Stimulated activated CD4-positive, alpha-beta T cell treated with anti-CD3 and anti-CD28 coated beads, Interleukin-2, amount 100 ng/mL, for 48 hours (primary cell): ENCODE measurements around the gene FAM114A1.
"Not testable (repeated sequence)": the region's sequence is repeated elsewhere in the genome, so short reads cannot be mapped to it uniquely, and the experiment has no call there.

Source experiments
- DNase-seq, 2 donors: peaks; one replicate each; pipeline ENCODE4 v3.0.0-alpha.2; 2020

The FAM114A1 gene

GRCh38 chr4:38905652-38906385 lies 38.2 kb downstream of the FAM114A1 start:
- no peak for DNase-seq

GRCh38 chr4:38907696-38908270 lies 40.2 kb downstream of the FAM114A1 start:
- no peak for DNase-seq

- no peak for DNase-seq
Measured at GRCh38 chr4:38909015-38909414, 41.4 kb downstream of the FAM114A1 start.

GRCh38 chr4:38911257-38911656 lies 43.7 kb downstream of the FAM114A1 start:
- DNase-seq, result no peak

- no peak for DNase-seq
Measured at GRCh38 chr4:38914854-38915253, 47.2 kb downstream of the FAM114A1 start.

GRCh38 chr4:38916267-38916666 lies 48.7 kb downstream of the FAM114A1 start:
- not testable (repeated sequence) for DNase-seq

GRCh38 chr4:38917481-38918025 lies 49.9 kb downstream of the FAM114A1 start:
- DNase-seq, result no peak

GRCh38 chr4:38919494-38919893 lies 51.9 kb downstream of the FAM114A1 start:
- no peak for DNase-seq

GRCh38 chr4:38920186-38920585 lies 52.6 kb downstream of the FAM114A1 start:
- no peak for DNase-seq

- no peak for DNase-seq
Measured at GRCh38 chr4:38920677-38921076, 53.1 kb downstream of the FAM114A1 start.

GRCh38 chr4:38921151-38921550 lies 53.5 kb downstream of the FAM114A1 start:
- no peak for DNase-seq

GRCh38 chr4:38923746-38924145 lies 56.1 kb downstream of the FAM114A1 start:
- no peak for DNase-seq

GRCh38 chr4:38924353-38924752 lies 56.7 kb downstream of the FAM114A1 start:
- no peak for DNase-seq

- no peak for DNase-seq
Measured at GRCh38 chr4:38925492-38926413, 58.1 kb downstream of the FAM114A1 start.

GRCh38 chr4:38926896-38927295 lies 59.3 kb downstream of the FAM114A1 start:
- no peak for DNase-seq

GRCh38 chr4:38928568-38928967 lies 61.0 kb downstream of the FAM114A1 start:
- DNase-seq, result no peak

GRCh38 chr4:38928974-38929373 lies 61.4 kb downstream of the FAM114A1 start:
- no peak for DNase-seq

- DNase-seq, result no peak
Measured at GRCh38 chr4:38930204-38930603, 62.6 kb downstream of the FAM114A1 start.

- no peak for DNase-seq
Measured at GRCh38 chr4:38930707-38931106, 63.1 kb downstream of the FAM114A1 start.

- DNase-seq, result no peak
Measured at GRCh38 chr4:38931125-38931524, 63.5 kb downstream of the FAM114A1 start.

GRCh38 chr4:38935391-38936073 lies 67.9 kb downstream of the FAM114A1 start:
- DNase-seq, result no peak

GRCh38 chr4:38939165-38939564 lies 71.6 kb downstream of the FAM114A1 start:
- DNase-seq, result no peak

GRCh38 chr4:38940476-38940875 lies 72.9 kb downstream of the FAM114A1 start:
- DNase-seq, result no peak
